GM18519 (cell line): ENCODE data around the gene MYOF.
"Not testable (repeated sequence)": the region's sequence is repeated elsewhere in the genome, so short reads cannot be mapped to it uniquely, and the experiment has no call there.

Source experiments
- ATAC-seq: cut with Tn5 transposase; IDR thresholded peaks from one replicate; pipeline ENCODE4 v1.9.1; 2021; ENCODE audit warnings: mild to moderate bottlenecking, moderate library complexity; ENCODE audit not compliant: unreplicated experiment, low FRiP score

Gene MYOF

DNA sequence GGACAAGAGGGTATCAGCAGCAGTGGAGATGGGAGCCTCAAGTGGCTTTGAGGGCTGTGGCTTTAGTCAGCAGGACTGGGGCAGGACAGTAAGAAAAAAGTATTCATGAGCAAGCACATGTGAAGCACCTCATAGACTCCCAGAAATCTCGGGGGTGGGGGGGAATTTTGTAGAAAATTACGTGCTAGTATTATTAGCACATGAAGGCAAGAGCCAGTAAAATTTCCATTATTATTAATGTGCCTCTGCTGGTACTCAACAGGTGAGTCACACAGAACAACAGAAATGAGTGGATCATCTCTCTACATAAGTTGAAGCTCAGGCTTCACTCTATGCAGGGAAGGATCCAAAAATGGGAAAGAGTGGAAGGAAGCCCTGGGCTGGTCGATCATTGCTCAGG, 114.5 kb downstream of the MYOF start:
- no peak for ATAC-seq

DNA sequence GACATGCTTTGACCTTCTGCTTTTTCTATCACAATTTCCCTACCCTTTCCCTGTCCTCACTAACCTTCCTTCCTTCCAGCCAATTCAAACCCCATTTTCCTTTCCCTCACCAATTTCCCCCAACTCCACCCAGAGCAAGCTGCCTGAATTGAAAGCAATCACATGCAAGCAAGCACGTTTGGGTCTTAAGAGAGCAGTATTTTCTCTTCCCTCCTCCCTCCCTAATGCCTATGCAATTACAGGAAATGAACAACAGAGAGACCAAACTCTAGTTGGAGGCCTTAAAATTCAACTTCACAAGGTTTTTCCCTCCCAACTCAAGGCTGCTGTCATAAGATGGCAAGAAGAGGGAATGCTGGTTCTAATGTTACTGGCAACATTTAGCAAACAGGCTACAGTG, 117.2 kb downstream of the MYOF start:
- ATAC-seq: no peak

DNA sequence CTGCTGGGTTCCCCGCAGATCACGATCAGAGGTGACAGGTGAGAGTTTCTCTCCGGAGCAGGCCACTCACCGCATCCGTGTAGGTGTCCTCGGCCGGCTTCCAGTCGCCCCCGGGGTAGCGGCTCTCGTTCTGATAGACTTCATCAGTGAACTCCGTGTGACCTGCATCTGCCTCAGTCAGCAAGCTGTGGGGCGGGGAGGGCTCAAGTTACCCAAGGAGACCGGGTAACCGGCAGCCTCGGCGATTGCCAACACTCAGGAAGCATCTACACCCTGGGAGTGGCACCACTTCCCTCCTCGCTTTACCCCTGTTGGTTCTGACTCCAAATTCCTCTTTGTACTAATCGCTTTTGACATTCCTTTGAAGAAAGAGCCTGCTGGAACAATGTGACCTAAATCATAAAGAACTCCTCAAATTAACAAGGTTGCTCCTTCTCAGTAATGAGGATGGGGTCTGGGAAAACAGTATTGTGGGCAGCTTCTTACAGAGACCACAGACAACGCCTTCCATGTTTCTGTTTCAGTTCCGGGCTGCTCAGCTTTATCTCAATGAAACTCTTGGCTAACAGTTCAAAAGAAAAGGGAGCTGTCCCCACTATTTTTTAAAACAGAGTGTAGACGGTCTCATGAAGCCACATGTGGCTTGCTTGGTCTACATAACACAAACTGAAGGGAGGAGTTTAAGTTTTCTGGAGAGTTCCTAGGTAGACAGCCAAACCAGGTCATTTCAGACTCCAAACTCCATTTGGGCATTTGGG, 118.1 kb downstream of the MYOF start:
- ATAC-seq: no peak

DNA sequence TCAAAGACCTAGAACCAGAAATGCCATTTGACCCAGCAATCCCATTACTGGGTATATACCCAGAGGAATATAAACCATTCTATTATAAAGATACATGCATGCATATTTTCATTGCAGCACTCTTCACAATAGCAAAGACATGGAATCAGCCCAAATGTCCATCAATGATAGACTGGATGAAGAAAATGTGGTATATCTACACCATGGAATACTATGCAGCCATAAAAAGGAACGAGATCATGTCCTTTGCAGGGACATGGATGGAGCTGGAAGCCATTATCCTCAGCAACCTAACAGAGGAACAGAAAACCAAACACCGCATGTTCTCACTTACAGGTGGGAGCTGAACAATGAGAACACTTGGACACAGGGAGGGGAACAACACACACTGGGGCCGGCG, 123.7 kb downstream of the MYOF start:
- not testable (repeated sequence) for ATAC-seq

DNA sequence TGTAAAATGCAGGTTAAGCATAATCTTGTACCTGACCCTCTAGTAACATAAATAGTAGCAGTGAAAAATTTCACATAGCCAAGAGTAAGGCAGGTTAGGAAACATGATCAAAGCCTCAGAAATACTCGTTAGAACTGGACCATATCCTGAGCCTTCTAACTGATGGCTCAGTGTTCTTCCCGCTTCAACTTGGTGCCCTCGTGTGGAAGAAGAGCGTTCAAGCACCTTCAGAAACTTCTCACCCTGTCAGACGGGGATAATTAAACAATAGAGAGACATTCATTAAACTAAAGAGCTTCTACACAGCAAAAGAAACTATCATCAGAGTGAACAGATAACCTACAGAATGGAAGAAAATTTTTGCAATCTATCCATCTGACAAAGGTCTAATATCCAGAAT, 124.5 kb downstream of the MYOF start:
- ATAC-seq: no peak

DNA sequence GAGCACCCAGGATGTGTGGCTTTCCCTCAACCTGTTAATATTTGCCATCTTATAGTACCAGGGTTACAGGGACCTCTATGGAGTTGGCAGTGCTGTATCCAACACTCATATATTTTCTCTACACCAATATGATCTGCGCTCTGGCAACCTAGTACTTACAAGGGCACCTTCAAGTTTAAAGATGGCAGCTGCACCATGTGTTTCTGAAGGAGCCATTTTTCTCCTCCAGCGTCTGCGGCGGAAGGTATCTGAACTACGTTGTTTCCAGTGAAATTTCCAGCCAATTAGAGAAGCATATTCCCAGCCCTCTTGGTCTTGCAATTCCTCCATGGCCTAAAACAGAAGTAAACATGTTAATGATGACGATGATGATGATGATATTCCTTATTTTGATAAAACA, 125.6 kb downstream of the MYOF start:
- no peak for ATAC-seq

DNA sequence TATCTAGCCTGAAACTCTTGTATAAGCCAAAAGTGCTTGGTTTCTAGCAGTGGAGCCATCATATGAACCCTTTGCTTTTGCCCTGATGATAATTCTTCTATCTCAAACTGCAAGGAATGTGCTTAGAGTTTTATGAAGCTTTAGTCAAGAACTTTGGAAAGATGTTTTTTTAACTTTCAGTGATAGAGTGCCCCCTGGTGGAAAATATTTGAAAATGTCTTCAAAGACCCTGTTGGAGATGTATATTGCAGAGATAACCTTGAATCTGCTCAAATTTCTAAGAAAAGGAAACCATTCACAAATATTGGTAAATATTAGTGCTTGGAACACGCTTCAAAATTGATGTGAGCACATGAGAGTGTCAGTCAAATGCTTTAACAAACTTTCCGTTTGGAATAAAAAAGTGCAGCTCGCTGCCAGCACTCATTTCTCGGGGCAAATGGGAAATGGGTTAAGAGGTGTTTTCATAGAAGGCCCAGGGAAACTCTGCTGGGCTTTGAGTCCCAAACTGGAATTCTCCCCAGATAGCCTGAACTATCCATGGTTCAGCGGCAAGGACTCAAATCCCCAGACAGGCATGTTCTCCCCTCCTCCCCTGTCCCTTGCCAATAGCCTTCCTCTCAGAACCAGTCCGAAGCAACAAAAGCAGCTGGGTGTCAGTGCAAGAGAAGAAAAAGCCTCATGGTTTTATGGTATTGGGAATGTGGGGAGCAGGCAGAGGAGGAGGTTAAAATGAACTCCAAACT, 129.3 kb downstream of the MYOF start:
- no peak for ATAC-seq

DNA sequence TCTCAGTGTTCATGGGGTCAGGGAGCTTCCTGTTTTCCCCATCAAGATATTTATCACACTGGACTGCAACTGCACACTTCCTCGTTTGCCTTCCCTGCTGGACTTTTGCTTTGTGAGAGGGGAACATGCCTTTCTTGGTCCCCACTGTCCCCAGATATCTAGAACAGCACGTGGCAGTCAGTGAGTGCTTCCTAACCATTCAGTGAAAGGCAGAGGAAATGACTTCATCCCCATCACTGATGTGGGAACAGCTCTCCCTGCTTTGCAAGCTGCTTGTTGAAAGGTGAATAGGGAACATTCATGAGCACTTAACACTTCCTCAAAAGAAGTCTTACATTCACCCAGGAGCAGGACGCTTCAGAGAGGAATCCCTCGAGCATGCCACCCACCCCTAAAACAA, 135.4 kb downstream of the MYOF start:
- ATAC-seq: no peak

DNA sequence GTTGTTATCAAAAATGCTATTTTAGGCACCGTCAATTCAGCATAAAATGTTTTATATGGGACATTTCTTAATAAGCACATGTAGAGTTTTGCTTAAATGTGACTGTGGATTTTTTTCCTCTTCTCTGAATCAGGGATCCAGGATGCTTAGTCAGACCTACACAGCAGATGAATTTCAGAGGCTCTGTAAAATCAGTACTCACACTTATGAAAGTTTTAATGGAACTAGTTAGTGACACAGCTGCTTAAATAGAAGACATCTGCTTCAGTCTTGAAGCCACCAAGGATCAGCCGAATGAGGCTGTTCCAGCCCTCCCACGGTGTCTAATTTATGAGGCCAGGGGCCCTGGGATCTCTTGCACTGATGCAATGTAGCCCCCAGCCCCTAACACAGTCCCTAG, 136.0 kb downstream of the MYOF start:
- no peak for ATAC-seq

DNA sequence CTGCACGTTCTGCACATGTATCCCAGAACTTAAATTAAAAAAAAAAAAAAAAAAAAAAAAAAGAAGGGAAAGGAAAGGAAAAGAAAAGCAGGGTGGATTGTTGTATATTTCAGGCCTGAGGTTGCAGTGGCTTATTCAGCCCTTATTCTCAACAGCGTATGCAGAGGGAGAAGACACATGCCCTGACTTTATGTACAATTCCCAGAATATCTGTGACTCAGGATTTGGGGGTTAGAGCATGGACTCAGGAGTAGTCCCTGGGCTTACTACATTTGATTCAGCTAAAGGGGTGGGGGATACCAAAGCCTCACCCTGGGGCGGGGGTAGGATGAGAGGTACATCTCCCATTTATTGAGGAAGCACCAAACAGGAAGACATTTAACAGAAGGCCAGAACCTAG, 137.4 kb downstream of the MYOF start:
- ATAC-seq: no peak

DNA sequence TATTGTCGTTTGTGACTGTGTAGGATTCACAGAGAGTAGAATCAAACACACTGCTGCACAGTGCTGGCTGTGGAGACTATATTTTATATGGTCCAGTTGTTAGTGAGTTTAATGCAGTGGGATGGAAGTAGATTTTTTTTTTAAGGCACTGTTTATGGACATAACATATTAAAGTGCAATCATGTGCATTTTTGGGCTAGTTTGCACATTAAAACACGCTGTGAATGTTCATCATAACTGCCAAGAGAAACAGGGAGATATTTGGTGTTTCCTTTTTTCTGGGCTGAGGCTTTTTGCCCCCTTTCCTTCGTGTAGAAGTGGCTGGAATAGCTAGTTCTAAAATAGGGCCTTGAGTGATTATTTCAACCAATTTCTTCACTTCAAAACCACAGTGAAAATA, 139.2 kb downstream of the MYOF start:
- ATAC-seq: no peak

DNA sequence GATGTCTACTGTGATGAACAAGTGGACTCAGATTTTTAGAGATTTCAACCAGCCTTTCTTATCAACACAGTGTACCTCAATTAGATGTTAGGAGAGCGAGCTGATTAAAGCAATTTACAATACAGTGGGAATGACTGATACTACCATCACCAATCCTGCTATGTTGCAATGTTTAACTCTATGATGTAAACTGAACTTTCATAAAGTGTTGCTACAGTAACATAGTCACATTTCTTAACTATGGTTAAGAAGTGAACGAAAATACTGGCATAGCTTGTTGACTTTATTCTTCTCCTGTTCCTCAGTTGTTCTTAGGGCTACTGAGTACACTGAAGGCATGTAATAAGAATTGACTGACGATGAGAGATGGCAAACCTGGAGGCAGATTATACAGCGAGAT, 139.8 kb downstream of the MYOF start:
- ATAC-seq: no peak

DNA sequence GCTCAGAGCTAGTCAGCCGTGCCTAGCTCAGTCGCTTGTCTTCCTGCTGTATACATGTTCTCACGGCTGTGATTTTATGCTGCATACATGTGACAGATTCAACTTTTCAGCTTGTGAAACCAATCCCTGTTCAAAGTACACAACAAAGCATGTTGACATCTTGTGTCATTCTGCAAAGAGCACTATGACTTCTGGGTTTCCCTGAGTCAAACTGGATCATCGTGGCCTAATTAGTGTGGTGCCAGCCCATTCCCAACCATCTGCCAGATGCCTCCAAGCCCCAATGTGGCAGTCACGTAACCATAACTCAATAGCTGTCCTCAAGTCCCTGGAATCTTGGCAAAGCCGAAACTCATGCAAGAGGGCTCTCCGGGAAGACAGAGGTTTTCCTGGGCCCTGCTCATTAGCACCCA, 144.8 kb downstream of the MYOF start:
- ATAC-seq: no peak

DNA sequence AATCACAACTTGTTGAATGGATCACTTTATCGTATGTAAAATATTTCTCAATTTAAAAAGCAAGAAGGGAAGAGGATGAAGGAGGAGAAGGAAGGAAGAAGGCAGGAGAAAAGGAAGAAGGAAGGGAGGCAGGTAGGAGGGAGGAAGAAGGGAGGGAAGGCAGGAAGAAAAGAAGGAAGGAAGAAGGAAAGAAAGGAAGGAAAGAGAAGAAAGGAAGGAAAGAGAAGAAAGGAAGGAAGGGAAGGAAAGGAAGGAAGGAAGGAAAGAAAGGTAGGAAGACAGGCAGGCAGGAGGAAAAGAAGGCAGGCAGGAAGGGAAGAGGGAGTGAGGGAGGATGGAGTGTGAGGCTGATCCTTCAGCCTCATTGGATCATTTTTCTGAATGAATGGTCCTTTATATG, 145.5 kb downstream of the MYOF start:
- ATAC-seq: no peak

DNA sequence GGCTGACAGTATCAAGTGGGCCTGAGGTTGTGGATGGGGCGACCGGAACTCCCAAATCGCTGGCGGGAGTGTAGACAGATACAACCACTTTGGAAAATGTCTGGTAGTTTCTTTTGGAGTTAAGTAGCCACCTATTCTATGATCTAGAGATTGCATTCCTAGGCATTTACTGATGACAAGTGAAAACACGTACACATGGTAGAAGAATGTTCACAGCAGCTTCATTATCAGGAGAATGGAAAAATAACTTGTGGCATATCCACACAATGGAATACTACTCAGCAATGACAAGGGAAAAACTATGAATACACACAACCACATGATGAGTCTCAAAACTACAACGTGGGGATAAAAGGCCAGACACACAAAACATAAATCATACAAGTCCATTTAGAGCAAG, 146.0 kb downstream of the MYOF start:
- ATAC-seq: no peak

DNA sequence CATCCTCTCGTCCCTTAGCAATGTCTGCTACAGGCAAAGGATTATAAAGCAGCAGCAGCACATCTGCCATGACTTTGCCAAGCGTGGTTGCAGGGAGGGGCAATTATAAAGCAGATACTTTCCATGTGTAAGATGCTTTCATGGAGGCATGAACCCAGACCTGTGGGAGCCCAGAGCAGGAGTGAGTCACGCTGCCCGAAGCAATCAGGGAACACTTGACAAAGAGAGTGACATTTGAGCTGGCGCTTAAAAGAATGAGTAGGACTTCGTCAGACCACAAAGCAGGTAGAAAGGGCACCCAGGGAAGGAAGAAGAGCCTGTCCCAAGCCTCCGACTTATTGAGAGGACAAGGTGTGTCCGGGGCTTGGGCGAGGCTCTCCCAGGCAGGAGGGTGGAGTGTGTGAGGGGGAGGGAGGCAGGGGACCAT, 147.2 kb downstream of the MYOF start:
- no peak for ATAC-seq

DNA sequence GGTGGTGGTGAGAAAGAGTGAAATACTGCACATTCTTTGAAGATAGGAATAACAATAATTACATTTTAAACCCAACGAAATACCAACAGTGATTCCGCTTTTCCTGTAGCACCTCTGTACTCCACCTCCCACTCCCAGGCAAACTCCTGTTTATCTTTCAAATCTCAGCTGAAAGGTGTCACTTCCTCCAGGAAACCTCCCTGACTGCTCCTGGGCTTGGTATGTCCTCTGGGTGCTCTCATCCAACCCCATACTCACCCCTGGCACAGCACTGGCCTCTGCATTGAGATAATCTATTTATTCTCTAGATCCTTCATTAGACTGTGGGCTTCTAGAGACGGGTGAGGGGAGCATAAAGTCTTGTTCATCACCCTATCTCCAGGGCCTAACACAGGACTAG, 148.0 kb downstream of the MYOF start:
- ATAC-seq: no peak

DNA sequence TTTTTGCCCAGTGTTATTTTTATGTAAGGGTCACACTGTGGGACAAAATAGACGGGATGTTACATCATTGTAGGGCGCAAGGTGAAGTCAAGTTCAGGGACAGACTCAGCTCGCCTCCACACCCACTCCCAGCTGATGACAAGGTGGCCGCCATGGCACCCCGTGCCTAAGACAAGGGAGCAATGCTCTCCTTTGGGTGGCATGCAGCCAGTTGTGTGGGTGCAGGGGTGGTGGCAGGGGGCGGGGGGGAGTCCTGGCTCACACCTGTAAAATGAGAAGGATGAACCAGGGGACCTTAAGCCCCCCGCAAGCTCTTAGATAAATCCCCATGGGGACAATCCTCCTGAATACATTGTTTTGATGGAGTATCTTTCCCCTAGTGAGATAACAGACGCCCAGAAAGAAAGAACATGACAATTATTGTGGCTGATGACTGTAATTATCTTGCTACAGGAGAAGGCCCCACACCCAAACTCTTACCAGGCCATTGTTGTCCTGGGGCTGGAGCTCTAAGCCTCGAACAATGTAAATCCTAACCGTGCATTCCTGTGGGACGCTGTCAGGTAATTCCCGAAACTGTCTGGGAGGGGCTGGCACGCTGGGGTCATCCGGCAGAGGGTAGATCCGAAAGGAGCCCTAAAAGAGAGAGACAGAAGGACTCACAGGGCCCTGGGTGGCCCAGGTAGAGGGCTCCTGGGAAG, 148.7 kb downstream of the MYOF start:
- ATAC-seq: no peak

DNA sequence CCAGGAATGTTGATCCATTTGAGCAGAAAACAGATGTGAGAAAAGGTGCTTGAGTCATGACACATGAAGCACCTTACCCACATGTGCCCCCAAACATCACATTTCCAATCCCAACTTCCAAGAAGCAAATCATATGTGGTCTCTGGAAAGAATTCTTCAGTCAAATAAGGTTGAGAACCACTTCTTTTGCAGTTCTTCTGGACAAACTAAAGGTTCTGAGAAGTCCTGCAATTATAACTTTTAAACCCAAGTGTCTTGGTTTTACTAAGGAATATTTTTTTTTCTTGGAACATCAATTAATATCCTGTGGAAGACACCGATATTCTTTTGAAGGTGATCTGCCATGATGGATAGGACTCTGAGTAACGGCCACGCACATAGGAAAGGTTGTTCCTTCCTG, 151.3 kb downstream of the MYOF start:
- no peak for ATAC-seq

DNA sequence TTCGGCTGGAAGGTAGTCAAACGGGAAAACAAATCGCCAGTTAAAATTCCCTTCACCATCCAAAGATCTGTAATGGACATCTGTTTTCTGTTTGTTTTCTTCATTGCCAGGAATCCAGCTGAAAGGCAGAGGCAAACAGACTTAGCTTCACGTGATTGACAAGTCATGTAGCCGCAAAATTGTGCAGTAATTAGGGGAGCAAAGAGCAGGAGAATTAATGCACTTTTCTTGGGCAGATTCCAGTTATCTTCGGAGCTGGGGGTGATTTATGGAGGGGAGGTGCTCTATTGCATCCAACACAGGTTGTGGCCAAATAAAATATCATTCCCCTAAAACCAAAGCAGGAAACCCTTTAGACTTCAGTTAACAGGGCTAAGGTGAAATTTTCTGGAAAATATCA, 162.2 kb downstream of the MYOF start:
- no peak for ATAC-seq

DNA sequence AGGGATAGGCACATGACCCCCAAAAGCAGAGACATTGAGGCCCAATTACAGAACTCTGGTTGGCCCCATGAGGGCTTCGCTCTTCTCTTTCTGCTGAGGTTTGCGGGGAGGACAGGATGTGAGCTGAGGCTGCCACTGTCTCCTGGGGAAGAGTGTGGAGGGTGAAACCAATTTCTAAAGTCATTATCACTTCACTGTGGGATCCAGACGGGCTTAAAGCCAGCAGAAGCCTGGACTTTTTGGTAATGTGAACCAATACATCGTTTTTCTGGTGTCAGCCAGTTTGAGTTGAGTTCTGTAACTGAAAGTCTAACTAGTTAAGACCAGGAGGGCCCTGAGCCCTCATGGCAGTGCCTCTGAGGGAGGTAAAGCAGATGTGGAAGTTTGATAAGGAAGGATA, 163.0 kb downstream of the MYOF start:
- no peak for ATAC-seq

DNA sequence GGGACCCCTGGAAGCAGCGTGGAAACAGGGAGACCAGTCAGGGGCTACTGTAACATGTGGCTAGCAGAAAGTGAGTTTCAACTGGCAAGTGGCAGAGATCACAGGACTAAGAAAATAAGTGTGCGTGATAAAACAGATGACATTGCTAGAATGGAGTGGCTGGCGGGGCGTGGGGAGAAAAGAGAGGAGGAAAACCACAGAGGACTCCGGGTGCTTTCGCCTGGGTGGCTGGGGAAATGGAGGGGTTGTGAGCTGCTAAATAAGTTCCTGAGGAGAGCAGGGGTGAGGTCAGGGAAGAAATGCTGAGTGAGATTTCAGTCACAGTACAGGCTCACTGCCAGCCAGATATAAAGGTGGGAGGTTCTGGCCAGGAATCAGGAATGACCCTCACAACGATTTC, 166.9 kb downstream of the MYOF start:
- ATAC-seq: no peak
